Endothelial cell of umbilical vein (primary cell): Measurements from ENCODE around the gene FUT2. TPM values are rescaled to one million over a fixed set of nuclear protein-coding genes. Genes with fewer than 3 reads are reported as not detected.
"Not testable (repeated sequence)": the region's sequence is repeated elsewhere in the genome, so short reads cannot be mapped to it uniquely, and the experiment has no call there.

Experiments
- BruUV-seq: library from RNA; stranded (reverse); fragments of 400-500 nt; replicated peaks from 2 replicates; lab custom pipeline; 2021; lab: Mats Ljungman, UMichigan
- CTCF ChIA-PET: fragments of 300-600, 350-600 bp; sonication (Branson Sonifier 250); formaldehyde crosslinking; loops from one replicate; lab custom pipeline; 2021; ENCODE audit warnings: antibody characterized with exemption, inconsistent platforms; lab: Charles Lee
- POLR2A ChIA-PET: fragments of 300-600, 350-600 bp; sonication (Branson Sonifier 250); formaldehyde crosslinking; loops from one replicate; lab custom pipeline; 2021; ENCODE audit warnings: antibody characterized with exemption, inconsistent platforms; lab: Charles Lee
- DNase-seq: peaks from one replicate; pipeline ENCODE4 v3.0.0-alpha.2; 2011; ENCODE audit warnings: low read depth, low spot score
- FAIRE-seq: peaks from 2 replicates; lab custom pipeline; 2011; peaks lifted over from hg19 to GRCh38; lab: Jason Lieb, UNC
- H2AFZ ChIP-seq: 2 replicates; pipeline ENCODE4 v1.6.0; 2012; ENCODE audit warnings: low read depth, low read length, control low read depth, inconsistent platforms
- H3K27ac ChIP-seq: 2 replicates; pipeline ENCODE4 v1.5.1; 2011; ENCODE audit warnings: low read depth, mild to moderate bottlenecking, control low read depth, low read length, moderate library complexity; ENCODE audit not compliant: insufficient read depth
- H3K27me3 ChIP-seq, 2 experiments: 2 replicates each; pipeline versions ENCODE4 v1.6.0 to v1.6.1; 2011; ENCODE audit warnings: low read length in 2 of 2, mixed read lengths in 1 of 2; ENCODE audit not compliant: control insufficient read depth in 2 of 2, insufficient read depth in 2 of 2
- H3K36me3 ChIP-seq, 2 experiments: 2 replicates in 1 of 2; 3 replicates in 1 of 2; pipeline ENCODE4 v1.5.1; 2011; ENCODE audit warnings: low read length in 2 of 2, mild to moderate bottlenecking in 1 of 2, moderate library complexity in 1 of 2; ENCODE audit not compliant: control insufficient read depth in 2 of 2, insufficient read depth in 2 of 2; ENCODE audit errors: extremely low read depth in 1 of 2
- H3K4me1 ChIP-seq: 3 replicates; pipeline ENCODE4 v1.5.1; 2011; ENCODE audit warnings: mild to moderate bottlenecking, low read length; ENCODE audit not compliant: control insufficient read depth, insufficient read depth; ENCODE audit errors: extremely low read depth
- H3K4me2 ChIP-seq: 2 replicates; pipeline ENCODE4 v1.6.1; 2011; ENCODE audit warnings: low read length, control low read depth, mixed read lengths; ENCODE audit not compliant: insufficient read depth
- H3K4me3 ChIP-seq, 3 experiments: fragments of 200-600 bp in 1 of 3; sonication (generic), shearing (Covaris generic) in 1 of 3; replicated peaks in 1 of 3; 2 replicates each; pipeline ENCODE4 v1.5.1; 2011 to 2016; ENCODE audit warnings: control low read depth in 3 of 3, low read length in 3 of 3, mild to moderate bottlenecking in 2 of 3, inconsistent platforms in 1 of 3, low read depth in 1 of 3, moderate library complexity in 1 of 3; ENCODE audit not compliant: insufficient read depth in 1 of 3
- H3K79me2 ChIP-seq: 2 replicates; pipeline ENCODE4 v1.6.0; 2012; ENCODE audit warnings: low read length, inconsistent platforms; ENCODE audit not compliant: control insufficient read depth, insufficient read depth
- H3K9ac ChIP-seq: replicated peaks from 2 replicates; pipeline ENCODE3; 2011; ENCODE audit warnings: low read length, control low read depth; ENCODE audit not compliant: insufficient read depth; ENCODE audit errors: extremely low read depth
- H3K9me1 ChIP-seq: replicated peaks from 3 replicates; pipeline ENCODE4 v1.6.0; 2011; ENCODE audit warnings: mild to moderate bottlenecking, low read length; ENCODE audit not compliant: control insufficient read depth, insufficient read depth; ENCODE audit errors: extremely low read depth
- H3K9me3 ChIP-seq: replicated peaks from 2 replicates; pipeline ENCODE4 v1.5.1; 2012; ENCODE audit warnings: low read length, inconsistent platforms; ENCODE audit not compliant: control insufficient read depth, insufficient read depth
- H4K20me1 ChIP-seq: replicated peaks from 2 replicates; pipeline ENCODE3; 2011; ENCODE audit warnings: mild to moderate bottlenecking, low read length; ENCODE audit not compliant: control insufficient read depth, insufficient read depth; ENCODE audit errors: extremely low read depth
- CTCF ChIP-seq, 2 donors: IDR thresholded peaks; 1 replicate in 1 of 2; 2 replicates in 1 of 2; pipeline ENCODE4 v1.5.1; 2011; ENCODE audit warnings: low read length in 2 of 2, mild to moderate bottlenecking in 2 of 2, moderate library complexity in 2 of 2, control low read depth in 1 of 2, inconsistent platforms in 1 of 2, low read depth in 1 of 2; ENCODE audit not compliant: insufficient read depth in 1 of 2; ENCODE audit errors: extremely low read depth in 1 of 2
- EZH2 ChIP-seq: IDR thresholded peaks from 2 replicates; pipeline ENCODE4 v1.6.1; 2012; ENCODE audit warnings: borderline replicate concordance, low read depth, mild to moderate bottlenecking, moderate library complexity, low read length, inconsistent platforms; ENCODE audit not compliant: severe bottlenecking
- FOS ChIP-seq: IDR thresholded peaks from 2 replicates; pipeline ENCODE4 v1.6.1; 2011; ENCODE audit warnings: mild to moderate bottlenecking, low read length, moderate library complexity, borderline replicate concordance; ENCODE audit not compliant: insufficient read depth
- GATA2 ChIP-seq: IDR thresholded peaks from 2 replicates; pipeline ENCODE4 v1.7.0; 2011; ENCODE audit warnings: low read depth, mild to moderate bottlenecking, moderate library complexity, mixed read lengths, low read length; ENCODE audit not compliant: insufficient read length, insufficient read depth
- JUN ChIP-seq: IDR thresholded peaks from 2 replicates; pipeline ENCODE4 v1.6.1; 2011; ENCODE audit warnings: borderline replicate concordance, low read depth; ENCODE audit not compliant: insufficient read length, insufficient read depth
- MYC ChIP-seq: IDR thresholded peaks from one replicate; pipeline ENCODE4 v1.6.1; 2011; ENCODE audit warnings: mild to moderate bottlenecking, low read depth, low read length
- POLR2A ChIP-seq: IDR thresholded peaks from 2 replicates; pipeline ENCODE4 v1.6.1; 2012; ENCODE audit warnings: low read depth, mild to moderate bottlenecking, control low read depth, low read length
- POLR2AphosphoS5 ChIP-seq: IDR thresholded peaks from 2 replicates; pipeline ENCODE4 v1.6.1; 2012; ENCODE audit warnings: low read depth, mild to moderate bottlenecking, control low read depth, low read length, moderate library complexity; ENCODE audit not compliant: insufficient read depth
- dilution Hi-C: fragments of 300-500 bp; cut with MboI; formaldehyde crosslinking; loops from one replicate; pipeline ENCODE4 v1.15.0; 2019; ENCODE audit warnings: low sequenced_read_pairs; ENCODE audit not compliant: extremely low pct_ligation_motif_present
- intact Hi-C: fragments of 100-400 bp; cut with micrococcal nuclease; formaldehyde crosslinking; loops from one replicate; pipeline ENCODE4 v1.10.0; 2022
- polyA plus RNA-seq, 4 experiments: library from polyadenylated mRNA; depleted of rRNA in 3 of 4; stranded (reverse) in 3 of 4; unstranded in 1 of 4; fragments of >200 nt; gene quantifications; 2 replicates each; pipeline versions ENCODE4 v1.2.1 to v1.2.3, GENCODE V29; 2011 to 2012; ENCODE audit warnings: missing spikeins in 1 of 4
- total RNA-seq: library from RNA; stranded (reverse); gene quantifications from 2 replicates; pipeline ENCODE4 v1.2.3, GENCODE V29; 2021
- TF ChIP-seq, protein P1 (sequence below): IDR thresholded peaks from 2 replicates; pipeline ENCODE4 v1.6.1; 2011; ENCODE audit not compliant: insufficient read depth, insufficient read length

The FUT2 gene
- total and polyA plus RNA-seq, 2 donors (not counting 3 experiments of a cell fraction or from before 2014, with no cell fraction given), result not detected

DNA sequence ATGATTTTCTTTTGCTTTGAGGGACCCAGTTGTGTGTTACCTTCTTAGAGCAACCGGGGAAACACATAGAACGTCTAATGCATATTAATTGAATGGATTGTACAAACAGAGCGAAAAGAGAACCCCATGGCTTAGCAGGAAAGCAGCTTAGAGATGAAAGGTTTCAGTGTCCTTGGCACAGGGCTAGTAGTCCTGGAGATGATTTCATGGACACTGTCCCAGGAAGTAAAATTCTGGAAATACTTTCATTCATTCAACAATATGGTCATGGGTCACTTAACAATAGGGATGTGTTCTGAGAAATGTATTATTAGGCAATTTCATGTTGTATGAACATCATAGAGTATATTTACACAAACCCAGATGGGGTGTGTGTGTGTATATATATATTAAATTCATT lies 9.7 kb upstream of the FUT2 start:
- CTCF ChIA-PET, result interaction anchor here (2.2 kb wide), 1 partner anchor 11 kb away, joined by 11 read pairs; no protein-coding TSS in a partner anchor
- no TSS peak for BruUV-seq

DNA sequence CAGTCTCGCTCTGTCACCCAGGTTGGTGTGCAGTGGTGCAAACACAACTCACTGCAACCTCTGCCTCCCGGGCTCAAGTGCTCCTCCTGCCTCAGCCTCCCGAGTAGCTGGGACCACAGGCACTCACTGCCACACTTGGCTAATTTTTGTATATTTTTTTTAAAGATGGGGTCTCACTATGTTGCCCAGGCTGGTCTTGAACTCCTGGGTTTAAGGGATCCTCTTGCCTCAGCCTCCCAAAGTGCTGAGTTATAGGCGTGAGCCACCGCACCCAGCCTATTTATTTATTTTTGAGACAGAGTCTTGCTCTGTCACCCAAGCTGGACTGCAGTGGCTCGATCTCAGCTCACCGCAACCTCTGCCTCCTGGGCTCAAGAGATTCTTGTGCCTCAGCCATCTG lies 9.1 kb upstream of the FUT2 start:
- DNase-seq, H3K9me3 ChIP-seq, H3K27ac ChIP-seq, H3K4me2 ChIP-seq, H2AFZ ChIP-seq, H3K4me1 ChIP-seq, intact Hi-C loops, H3K36me3 ChIP-seq, H4K20me1 ChIP-seq, dilution Hi-C loops, H3K9me1 ChIP-seq, H3K4me3 ChIP-seq, FAIRE-seq, POLR2A ChIA-PET, BruUV-seq, H3K9ac ChIP-seq, H3K79me2 ChIP-seq, H3K27me3 ChIP-seq: not testable (repeated sequence)
- CTCF ChIA-PET, result interaction anchor here (1.4 to 2.2 kb wide), 2 partner anchors 12 to 13 kb away, joined by 3 to 11 read pairs; no protein-coding TSS in a partner anchor

More for the DNA sequence above, 9.7 kb upstream of the FUT2 start:
- peaks cover 0 to 2% of the 10 kb centered on the region in 2 experiments for H3K27me3 ChIP-seq
- FAIRE-seq, result no peak
- no peaks in the 10 kb centered on the region for H3K79me2 ChIP-seq
- H4K20me1 ChIP-seq, result no peaks in the 10 kb centered on the region
- H3K27ac ChIP-seq, result no peak overlapping the region
- no peaks in the 10 kb centered on the region for H3K9me3 ChIP-seq
- DNase-seq, result no peak
- POLR2A ChIA-PET, result no interaction called here
- no peaks in the 10 kb centered on the region for H3K36me3 ChIP-seq
- no peaks in the 10 kb centered on the region for H3K9me1 ChIP-seq
- intact Hi-C loops (no loop called here), dilution Hi-C loops (no loop called here)
- no peak overlapping the region for H3K4me3 ChIP-seq
- no peak for TF ChIP-seq POLR2AphosphoS5
- no peak for TF ChIP-seq JUN
- no peak for TF ChIP-seq EZH2
- TF ChIP-seq, protein P1, sequence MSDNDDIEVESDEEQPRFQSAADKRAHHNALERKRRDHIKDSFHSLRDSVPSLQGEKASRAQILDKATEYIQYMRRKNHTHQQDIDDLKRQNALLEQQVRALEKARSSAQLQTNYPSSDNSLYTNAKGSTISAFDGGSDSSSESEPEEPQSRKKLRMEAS, result no peak
- no peak for TF ChIP-seq CTCF (IDR thresholded peaks at IDR 0.05; ENCODE audit: extremely low read depth in 1 of 2, insufficient read depth in 1 of 2, low read depth in 1 of 2, low read length in 2 of 2)
- no peak for TF ChIP-seq POLR2A
- no peak for TF ChIP-seq MYC
- TF ChIP-seq GATA2, result no peak
- TF ChIP-seq FOS, result no peak
- H3K9ac ChIP-seq, result no peak overlapping the region
- no peak overlapping the region for H3K4me2 ChIP-seq
- no peak overlapping the region for H2AFZ ChIP-seq
- H3K4me1 ChIP-seq, result no peaks in the 10 kb centered on the region
